SU-DHL-6 (cell line): ENCODE measurements around the gene SEMA6A.

Experiments used
- H2AFZ ChIP-seq: fragments of 200-600 bp; sonication (generic); 2 replicates; pipeline ENCODE4 v1.6.1; 2014; ENCODE audit warnings: low read depth, mild to moderate bottlenecking, moderate library complexity, mixed read lengths, antibody characterized with exemption, low read length; ENCODE audit not compliant: severe bottlenecking
- H3F3A ChIP-seq: fragments of 200-600 bp; shearing (Covaris generic); 2 replicates; pipeline ENCODE4 v1.6.0; 2016; ENCODE audit warnings: antibody characterized with exemption, mild to moderate bottlenecking; ENCODE audit not compliant: insufficient read depth
- H3K27ac ChIP-seq: fragments of 200-600 bp; sonication (generic); 2 replicates; pipeline ENCODE4 v1.5.1; 2016; ENCODE audit warnings: low read depth, mild to moderate bottlenecking, low read length, moderate library complexity, mixed read lengths
- H3K27me3 ChIP-seq: fragments of 200-600 bp; sonication (generic), shearing (Covaris generic); 2 replicates; pipeline ENCODE4 v1.6.0; 2014; ENCODE audit warnings: mild to moderate bottlenecking, low read length
- H3K36me3 ChIP-seq: fragments of 200-600 bp; sonication (generic); 2 replicates; pipeline ENCODE4 v1.6.1; 2014; ENCODE audit warnings: mild to moderate bottlenecking, low read length, mixed read lengths
- H3K4me2 ChIP-seq: fragments of 300-600, 200-600 bp; shearing (Covaris generic), sonication (generic); 2 replicates; pipeline ENCODE4 v1.6.0; 2014; ENCODE audit warnings: low read length, low read depth, mild to moderate bottlenecking; ENCODE audit not compliant: poor library complexity, severe bottlenecking
- H3K4me3 ChIP-seq: fragments of 200-600 bp; sonication (generic); 2 replicates; pipeline ENCODE4 v1.5.1; 2014; ENCODE audit warnings: antibody characterized with exemption, low read length, mild to moderate bottlenecking, mixed read lengths; ENCODE audit not compliant: insufficient read depth, poor library complexity, severe bottlenecking
- H3K79me2 ChIP-seq: fragments of 200-600 bp; sonication (generic); 2 replicates; pipeline ENCODE4 v1.6.1; 2014; ENCODE audit warnings: mild to moderate bottlenecking, low read length, moderate library complexity; ENCODE audit not compliant: insufficient read depth
- H3K9ac ChIP-seq: fragments of 200-600 bp; sonication (generic); 2 replicates; pipeline ENCODE4 v1.7.0; 2014; ENCODE audit warnings: mild to moderate bottlenecking, low read length
- H3K9me2 ChIP-seq: fragments of 200-600 bp; sonication (generic); replicated peaks from 2 replicates; pipeline ENCODE4 v1.6.1; 2014; ENCODE audit warnings: low read length; ENCODE audit not compliant: insufficient read depth
- H3K9me3 ChIP-seq: fragments of 200-600 bp; sonication (generic); 2 replicates; pipeline ENCODE4 v1.6.1; 2014; ENCODE audit warnings: low read length, mixed read lengths; ENCODE audit not compliant: insufficient read depth
- H4K20me1 ChIP-seq: fragments of 200-600 bp; sonication (generic); 2 replicates; pipeline ENCODE4 v1.6.1; 2014; ENCODE audit warnings: low read depth, mild to moderate bottlenecking, antibody characterized with exemption, low read length, moderate library complexity, mixed read lengths
- EZH2phosphoT487 ChIP-seq: fragments of 200-600 bp; sonication (generic), shearing (Covaris generic); conservative IDR thresholded peaks from 2 replicates; pipeline ENCODE4 v1.6.1; 2018; ENCODE audit warnings: mild to moderate bottlenecking, antibody characterized with exemption, low read length, moderate library complexity, mixed read lengths
- TF ChIP-seq, protein P1 (sequence below): fragments of 200-600 bp; sonication (generic); IDR thresholded peaks from one replicate; pipeline ENCODE4 v1.5.1; 2017; ENCODE audit warnings: antibody characterized with exemption, mild to moderate bottlenecking, low read length, moderate library complexity; ENCODE audit not compliant: insufficient read depth, poor library complexity, severe bottlenecking

Gene SEMA6A

DNA sequence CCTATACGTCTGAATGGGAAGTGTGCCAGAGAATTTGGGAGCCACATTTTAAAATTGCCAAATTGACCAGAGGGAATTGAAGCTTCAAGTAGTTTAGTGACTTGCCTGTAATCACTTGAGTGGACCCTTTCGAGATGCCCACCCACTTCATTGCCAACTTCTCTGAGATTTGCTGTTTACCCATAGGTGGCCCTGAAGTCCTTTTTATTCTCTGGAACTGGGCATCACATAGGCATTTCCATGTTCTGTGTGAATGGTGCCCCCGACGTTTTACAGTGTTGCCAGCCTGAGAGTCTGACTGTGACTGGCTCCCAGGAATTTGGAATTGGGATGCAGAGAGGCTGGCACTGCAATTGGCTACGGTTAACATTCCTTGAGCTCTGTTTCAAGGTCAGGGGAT lies 158.6 kb downstream of the SEMA6A start:
- Histone ChIP-seq H3K9me3 (no peaks in the 10 kb centered on the region), H3K79me2 (no peaks in the 10 kb centered on the region), H3K27me3 (no peaks in the 10 kb centered on the region), H4K20me1 (no peaks in the 10 kb centered on the region), H3K4me3 (no peak overlapping the region), H3F3A (no peaks in the 10 kb centered on the region), H3K4me2 (no peak overlapping the region), H3K27ac (no peak overlapping the region), H2AFZ (no peak overlapping the region), H3K36me3 (no peaks in the 10 kb centered on the region), H3K9me2 (no peaks in the 10 kb centered on the region), H3K9ac (no peak overlapping the region)
- TF ChIP-seq, protein P1, sequence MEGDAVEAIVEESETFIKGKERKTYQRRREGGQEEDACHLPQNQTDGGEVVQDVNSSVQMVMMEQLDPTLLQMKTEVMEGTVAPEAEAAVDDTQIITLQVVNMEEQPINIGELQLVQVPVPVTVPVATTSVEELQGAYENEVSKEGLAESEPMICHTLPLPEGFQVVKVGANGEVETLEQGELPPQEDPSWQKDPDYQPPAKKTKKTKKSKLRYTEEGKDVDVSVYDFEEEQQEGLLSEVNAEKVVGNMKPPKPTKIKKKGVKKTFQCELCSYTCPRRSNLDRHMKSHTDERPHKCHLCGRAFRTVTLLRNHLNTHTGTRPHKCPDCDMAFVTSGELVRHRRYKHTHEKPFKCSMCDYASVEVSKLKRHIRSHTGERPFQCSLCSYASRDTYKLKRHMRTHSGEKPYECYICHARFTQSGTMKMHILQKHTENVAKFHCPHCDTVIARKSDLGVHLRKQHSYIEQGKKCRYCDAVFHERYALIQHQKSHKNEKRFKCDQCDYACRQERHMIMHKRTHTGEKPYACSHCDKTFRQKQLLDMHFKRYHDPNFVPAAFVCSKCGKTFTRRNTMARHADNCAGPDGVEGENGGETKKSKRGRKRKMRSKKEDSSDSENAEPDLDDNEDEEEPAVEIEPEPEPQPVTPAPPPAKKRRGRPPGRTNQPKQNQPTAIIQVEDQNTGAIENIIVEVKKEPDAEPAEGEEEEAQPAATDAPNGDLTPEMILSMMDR, result no peak
- no peak for TF ChIP-seq EZH2phosphoT487

DNA sequence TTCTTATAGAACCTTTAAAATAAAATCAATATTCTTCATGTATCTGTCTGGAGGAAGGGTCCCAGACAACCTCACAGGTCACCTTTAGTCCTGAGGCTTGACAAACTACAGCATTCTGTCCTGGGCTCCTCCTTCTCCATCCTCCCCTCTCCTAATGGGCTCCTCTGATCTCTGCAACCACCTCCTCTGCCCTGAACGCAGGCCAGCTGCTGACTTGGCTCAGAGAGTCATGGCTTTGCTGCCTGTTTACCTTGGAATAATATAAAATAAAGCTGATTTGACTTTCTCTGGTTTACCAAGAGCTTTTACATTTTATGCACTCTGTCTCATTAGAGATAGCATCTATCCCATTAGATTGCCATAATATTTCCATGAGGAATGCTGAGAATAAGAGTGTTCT lies 159.4 kb downstream of the SEMA6A start:
- Histone ChIP-seq H3K4me2 (no peak overlapping the region), H3K27me3 (no peaks in the 10 kb centered on the region), H3K9ac (no peak overlapping the region), H3K9me3 (no peaks in the 10 kb centered on the region), H3F3A (no peaks in the 10 kb centered on the region), H3K27ac (no peak overlapping the region), H2AFZ (no peak overlapping the region), H3K36me3 (no peaks in the 10 kb centered on the region), H4K20me1 (no peaks in the 10 kb centered on the region), H3K79me2 (no peaks in the 10 kb centered on the region), H3K9me2 (no peaks in the 10 kb centered on the region), H3K4me3 (no peak overlapping the region)
- TF ChIP-seq, protein P1, result no peak
- TF ChIP-seq EZH2phosphoT487, result no peak

DNA sequence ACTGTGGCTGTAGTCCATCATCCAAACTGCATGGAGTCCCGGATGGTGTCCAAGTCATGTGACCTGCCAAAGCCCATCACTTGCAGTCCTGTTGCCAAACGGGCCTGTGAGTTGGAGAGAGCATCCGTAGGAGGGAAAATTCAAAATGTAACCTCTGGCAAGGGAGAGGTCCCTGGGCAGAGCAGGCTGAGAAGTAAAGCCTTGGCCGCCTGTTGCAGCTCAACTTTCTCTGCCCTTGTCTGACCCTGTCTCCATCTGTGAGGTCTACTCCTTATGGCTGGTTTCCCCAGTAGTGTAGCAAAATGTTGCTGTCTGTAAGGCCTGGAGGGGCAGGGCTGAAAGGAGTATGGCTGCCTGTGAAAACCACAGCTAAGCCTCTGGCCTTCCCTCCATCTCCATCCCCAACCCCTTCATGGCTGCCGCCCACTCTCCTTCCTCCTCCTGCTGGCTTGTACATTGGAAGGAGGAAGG lies 163.5 kb downstream of the SEMA6A start:
- H3F3A ChIP-seq, result no peaks in the 10 kb centered on the region
- no peak overlapping the region for H3K4me3 ChIP-seq
- TF ChIP-seq, protein P1, result no peak
- TF ChIP-seq EZH2phosphoT487, result no peak

More for the DNA sequence above, 163.5 kb downstream of the SEMA6A start:
- H3K9me2 ChIP-seq, result no peaks in the 10 kb centered on the region
- H3K9ac ChIP-seq, result no peak overlapping the region
- no peaks in the 10 kb centered on the region for H3K9me3 ChIP-seq
- no peaks in the 10 kb centered on the region for H3K36me3 ChIP-seq
- no peak overlapping the region for H3K4me2 ChIP-seq
- no peaks in the 10 kb centered on the region for H3K27me3 ChIP-seq
- no peaks in the 10 kb centered on the region for H3K79me2 ChIP-seq
- H3K27ac ChIP-seq, result no peak overlapping the region
- no peak overlapping the region for H2AFZ ChIP-seq
- H4K20me1 ChIP-seq, result no peaks in the 10 kb centered on the region
